ENCODE data around the gene DCLK2. TPM values are rescaled to one million over a fixed set of nuclear protein-coding genes. Genes with fewer than 3 reads are reported as not detected.
A peak's percentile ranks its signal among the peaks of the same experiment; 100 is the strongest.
"Not testable (repeated sequence)": the region's sequence is repeated elsewhere in the genome, so short reads cannot be mapped to it uniquely, and the experiment has no call there.

The DCLK2 gene
- total and polyA plus RNA-seq, 2 experiments from 2014 or later, result 3.2 to 4.8 TPM

GRCh38 chr4:150158041-150158440, 79.8 kb downstream of the DCLK2 start:
- H3K4me1 ChIP-seq (ENCODE audit: low read depth), result no peaks in the 10 kb centered on the region
- no peaks in the 10 kb centered on the region for H3K27me3 ChIP-seq
- DNase-seq (ENCODE audit: low read depth in 1 of 2, low spot score in 1 of 2), result no peak
- H3K27ac ChIP-seq, result no peak overlapping the region
- no peaks in the 10 kb centered on the region for H3K36me3 ChIP-seq
- H3K9me3 ChIP-seq (ENCODE audit: low read depth), result no peaks in the 10 kb centered on the region
- TF ChIP-seq CTCF (IDR thresholded peaks at IDR 0.05; ENCODE audit: low read depth, low read length), result no peak
- no peak overlapping the region for H3K4me3 ChIP-seq

DNA sequence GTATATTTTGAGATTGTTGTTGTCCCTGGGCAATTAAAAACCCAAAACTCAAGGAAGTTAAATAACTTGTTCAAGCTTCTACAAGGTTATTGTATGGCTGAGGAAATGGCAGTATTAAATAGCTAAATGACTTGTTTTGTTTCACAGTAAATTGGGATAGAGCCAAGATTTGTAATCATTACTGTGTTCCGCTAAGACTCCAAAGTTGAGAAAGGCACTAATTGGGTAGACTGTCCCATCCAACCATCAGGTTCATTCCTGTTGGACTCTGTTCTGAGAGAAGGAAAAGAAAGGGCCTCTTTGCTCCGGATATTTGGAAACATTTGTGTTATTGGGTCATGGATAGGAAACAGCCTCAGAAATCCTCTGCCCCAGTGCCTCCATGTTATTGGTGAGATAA, 82.2 kb downstream of the DCLK2 start:
- Histone ChIP-seq H3K36me3 (no peaks in the 10 kb centered on the region), H3K4me3 (no peak overlapping the region), H3K27me3 (no peaks in the 10 kb centered on the region), H3K4me1 (ENCODE audit: low read depth) (no peaks in the 10 kb centered on the region), H3K27ac (no peak overlapping the region), H3K9me3 (ENCODE audit: low read depth) (no peaks in the 10 kb centered on the region)
- no peak for TF ChIP-seq CTCF (IDR thresholded peaks at IDR 0.05; ENCODE audit: low read depth, low read length)
- peak in 1 of 2 donors; percentile 33 for DNase-seq (ENCODE audit: low read depth in 1 of 2, low spot score in 1 of 2)

DNA sequence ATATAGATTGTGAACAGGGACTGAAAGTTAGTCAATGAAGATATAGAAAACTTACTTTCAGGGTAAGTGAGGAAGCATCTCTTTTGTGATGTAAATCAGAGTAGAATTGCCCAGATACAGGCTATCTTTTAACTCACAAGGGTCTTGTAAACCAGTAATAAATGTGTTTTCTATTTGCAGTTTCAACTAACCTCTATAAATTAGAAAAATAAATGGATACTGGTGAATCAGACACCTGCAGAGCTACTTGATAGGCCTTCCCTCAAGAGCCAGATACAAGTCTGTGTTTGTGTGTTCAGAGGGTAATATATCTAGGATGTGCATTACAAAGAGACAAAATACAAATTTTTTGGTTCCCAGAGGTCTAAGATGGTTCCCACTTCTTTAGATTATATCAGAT, 82.9 kb downstream of the DCLK2 start:
- no peak overlapping the region for H3K4me3 ChIP-seq
- DNase-seq (ENCODE audit: low read depth in 1 of 2, low spot score in 1 of 2), result no peak
- no peaks in the 10 kb centered on the region for H3K4me1 ChIP-seq (ENCODE audit: low read depth)
- no peaks in the 10 kb centered on the region for H3K36me3 ChIP-seq
- no peaks in the 10 kb centered on the region for H3K27me3 ChIP-seq
- H3K9me3 ChIP-seq (ENCODE audit: low read depth), result no peaks in the 10 kb centered on the region
- H3K27ac ChIP-seq, result no peak overlapping the region
- TF ChIP-seq CTCF (IDR thresholded peaks at IDR 0.05; ENCODE audit: low read depth, low read length), result no peak

DNA sequence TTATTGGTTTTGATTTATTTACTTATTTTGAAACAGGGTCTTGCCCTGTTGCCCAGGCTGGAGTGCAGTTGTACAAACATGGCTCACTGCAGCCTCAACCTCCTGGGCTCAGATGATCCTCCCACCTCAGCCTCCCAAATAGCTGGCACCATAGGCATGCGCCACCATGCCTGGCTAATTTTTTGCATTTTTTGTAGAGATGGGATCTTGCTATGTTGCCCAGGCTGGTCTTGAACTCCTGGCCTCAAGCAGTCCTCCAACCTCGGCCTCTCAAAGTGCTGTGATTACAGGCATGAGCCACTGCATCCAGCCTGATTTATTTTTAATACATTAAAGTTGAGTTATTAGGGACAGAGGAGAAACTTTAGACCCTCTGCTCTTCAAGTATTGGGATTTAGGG, 83.8 kb downstream of the DCLK2 start:
- not testable (repeated sequence) for H3K9me3 ChIP-seq (ENCODE audit: low read depth); H3K27ac ChIP-seq; H3K36me3 ChIP-seq; H3K4me1 ChIP-seq (ENCODE audit: low read depth); H3K27me3 ChIP-seq; H3K4me3 ChIP-seq; DNase-seq (ENCODE audit: low read depth in 1 of 2, low spot score in 1 of 2)

DNA sequence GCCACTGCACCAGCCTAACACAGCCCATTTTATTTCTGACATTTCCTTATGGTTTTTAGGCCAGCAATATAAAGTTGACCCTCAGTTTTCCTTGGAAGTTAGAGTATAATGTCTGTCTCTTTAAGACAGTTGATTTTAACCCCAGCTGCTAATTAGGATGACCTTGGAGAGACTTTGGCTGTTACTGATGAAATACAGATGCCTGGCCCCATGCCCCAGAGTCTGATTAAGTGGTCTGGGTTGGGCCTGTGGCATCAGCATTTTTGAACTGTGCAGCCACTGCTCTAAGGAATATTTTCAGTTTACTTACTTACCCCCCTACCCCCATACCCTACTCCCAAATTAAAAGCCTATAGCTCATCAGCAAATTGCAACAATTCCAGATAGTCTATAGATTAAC, 85.8 kb downstream of the DCLK2 start:
- TF ChIP-seq CTCF (IDR thresholded peaks at IDR 0.05; ENCODE audit: low read depth, low read length), result no peak
- H3K36me3 ChIP-seq, result no peaks in the 10 kb centered on the region
- H3K4me1 ChIP-seq (ENCODE audit: low read depth), result no peaks in the 10 kb centered on the region
- no peaks in the 10 kb centered on the region for H3K9me3 ChIP-seq (ENCODE audit: low read depth)
- no peak overlapping the region for H3K27ac ChIP-seq
- no peaks in the 10 kb centered on the region for H3K27me3 ChIP-seq
- no peak for DNase-seq (ENCODE audit: low read depth in 1 of 2, low spot score in 1 of 2)
- no peak overlapping the region for H3K4me3 ChIP-seq

GRCh38 chr4:150164956-150165629, 86.8 kb downstream of the DCLK2 start:
- TF ChIP-seq CTCF (IDR thresholded peaks at IDR 0.05; ENCODE audit: low read depth, low read length), result no peak
- Histone ChIP-seq H3K4me1 (ENCODE audit: low read depth) (no peaks in the 10 kb centered on the region), H3K27me3 (no peaks in the 10 kb centered on the region), H3K4me3 (no peak overlapping the region), H3K27ac (no peak overlapping the region), H3K9me3 (ENCODE audit: low read depth) (no peaks in the 10 kb centered on the region), H3K36me3 (no peaks in the 10 kb centered on the region)
- no peak for DNase-seq (ENCODE audit: low read depth in 1 of 2, low spot score in 1 of 2)
